Stimulated activated CD8-positive, alpha-beta memory T cell treated with anti-CD3 and anti-CD28 coated beads, Interleukin-7, amount 100 ng/mL, for 4 hours (primary cell): ENCODE measurements around the gene BAZ2B.

Experiments
- DNase-seq, 2 donors: peaks; one replicate each; pipeline ENCODE4 v3.0.0-alpha.2; 2020; ENCODE audit warnings: low read depth in 2 of 2

The BAZ2B gene

GRCh38 chr2:159573846-159574606 is 42.3 kb downstream of the BAZ2B start:
- no peak for DNase-seq

- DNase-seq: no peak
Measured at GRCh38 chr2:159573294-159573693, 43.1 kb downstream of the BAZ2B start.

- DNase-seq: no peak
Measured at GRCh38 chr2:159572459-159572858, 43.9 kb downstream of the BAZ2B start.

GRCh38 chr2:159571540-159572260 is 44.6 kb downstream of the BAZ2B start:
- DNase-seq: no peak

- DNase-seq: no peak
Measured at GRCh38 chr2:159564081-159564480, 52.3 kb downstream of the BAZ2B start.

GRCh38 chr2:159562248-159562647 is 54.1 kb downstream of the BAZ2B start:
- no peak for DNase-seq

- no peak for DNase-seq
Measured at GRCh38 chr2:159561786-159562185, 54.6 kb downstream of the BAZ2B start.

GRCh38 chr2:159561242-159561641 is 55.1 kb downstream of the BAZ2B start:
- no peak for DNase-seq

- DNase-seq: no peak
Measured at GRCh38 chr2:159559034-159559433, 57.3 kb downstream of the BAZ2B start.

- DNase-seq: no peak
Measured at GRCh38 chr2:159558479-159558878, 57.9 kb downstream of the BAZ2B start.

- DNase-seq: no peak
Measured at GRCh38 chr2:159557437-159558034, 58.8 kb downstream of the BAZ2B start.

- DNase-seq: no peak
Measured at GRCh38 chr2:159555651-159556392, 60.5 kb downstream of the BAZ2B start.

- DNase-seq: no peak
Measured at GRCh38 chr2:159553727-159554126, 62.6 kb downstream of the BAZ2B start.

- DNase-seq: no peak
Measured at GRCh38 chr2:159551806-159552205, 64.5 kb downstream of the BAZ2B start.

- DNase-seq: no peak
Measured at GRCh38 chr2:159550231-159550630, 66.1 kb downstream of the BAZ2B start.

GRCh38 chr2:159549234-159549633 is 67.1 kb downstream of the BAZ2B start:
- no peak for DNase-seq

- DNase-seq: no peak
Measured at GRCh38 chr2:159546716-159547430, 69.5 kb downstream of the BAZ2B start.

- DNase-seq: no peak
Measured at GRCh38 chr2:159546039-159546438, 70.3 kb downstream of the BAZ2B start.

GRCh38 chr2:159545085-159545484 is 71.3 kb downstream of the BAZ2B start:
- DNase-seq: no peak

- no peak for DNase-seq
Measured at GRCh38 chr2:159542101-159542500, 74.2 kb downstream of the BAZ2B start.

- DNase-seq: no peak
Measured at GRCh38 chr2:159539701-159540100, 76.6 kb downstream of the BAZ2B start.

GRCh38 chr2:159538801-159539200 is 77.5 kb downstream of the BAZ2B start:
- no peak for DNase-seq
